HG03575 (cell line): ENCODE measurements around the gene ARNT2.

ENCODE experiments used
- ATAC-seq: cut with Tn5 transposase; IDR thresholded peaks from one replicate; pipeline ENCODE4 v1.9.1; 2021; ENCODE audit not compliant: unreplicated experiment, insufficient number of reproducible peaks, low FRiP score; ENCODE audit errors: extremely low read depth

ARNT2 gene

GRCh38 chr15:80578206-80578595, 174.0 kb downstream of the ARNT2 start:
- ATAC-seq: no peak

- no peak for ATAC-seq
These were observed 174.7 kb downstream of the ARNT2 start for GRCh38 chr15:80578871-80579270.

- ATAC-seq: no peak
These were observed 175.4 kb downstream of the ARNT2 start for GRCh38 chr15:80579611-80580010.

GRCh38 chr15:80580106-80580505, 175.9 kb downstream of the ARNT2 start:
- ATAC-seq: no peak

GRCh38 chr15:80580536-80581260, 176.5 kb downstream of the ARNT2 start:
- no peak for ATAC-seq

- ATAC-seq: no peak
These were observed 177.8 kb downstream of the ARNT2 start for GRCh38 chr15:80581976-80582375.

- ATAC-seq: no peak
These were observed 178.7 kb downstream of the ARNT2 start for GRCh38 chr15:80582816-80583423.

GRCh38 chr15:80584561-80584964, 180.4 kb downstream of the ARNT2 start:
- ATAC-seq: no peak

- no peak for ATAC-seq
These were observed 180.9 kb downstream of the ARNT2 start for GRCh38 chr15:80584973-80585525.

GRCh38 chr15:80585544-80586018, 181.4 kb downstream of the ARNT2 start:
- ATAC-seq: no peak

- no peak for ATAC-seq
These were observed 182.0 kb downstream of the ARNT2 start for GRCh38 chr15:80586161-80586560.

- no peak for ATAC-seq
These were observed 182.8 kb downstream of the ARNT2 start for GRCh38 chr15:80587007-80587406.

- ATAC-seq: no peak
These were observed 183.8 kb downstream of the ARNT2 start for GRCh38 chr15:80587816-80588456.

- no peak for ATAC-seq
These were observed 184.6 kb downstream of the ARNT2 start for GRCh38 chr15:80588801-80589200.

- ATAC-seq: no peak
These were observed 186.7 kb downstream of the ARNT2 start for GRCh38 chr15:80590761-80591355.

- no peak for ATAC-seq
These were observed 187.3 kb downstream of the ARNT2 start for GRCh38 chr15:80591471-80591870.

GRCh38 chr15:80591938-80592825, 188.0 kb downstream of the ARNT2 start:
- no peak for ATAC-seq

- ATAC-seq: no peak
These were observed 189.4 kb downstream of the ARNT2 start for GRCh38 chr15:80593486-80594030.
